CD14-positive monocyte (primary cell): ENCODE measurements around the gene SSBP3. TPM values are rescaled to one million over a fixed set of nuclear protein-coding genes. Genes with fewer than 3 reads are reported as not detected.
"Not testable (repeated sequence)": the region's sequence is repeated elsewhere in the genome, so short reads cannot be mapped to it uniquely, and the experiment has no call there.

Experiments
- DNase-seq, 3 donors: peaks; one replicate each; pipeline ENCODE4 v3.0.0-alpha.2; 2011 to 2022
- H2AFZ ChIP-seq: 2 replicates; pipeline ENCODE4 v1.6.0; 2012; ENCODE audit warnings: mild to moderate bottlenecking, low read depth, low read length, inconsistent platforms; ENCODE audit not compliant: insufficient read depth, poor library complexity, severe bottlenecking
- H3K27ac ChIP-seq, 2 donors: 1 replicate in 1 of 2; 2 replicates in 1 of 2; pipeline ENCODE4 v1.5.1; 2012 to 2013; ENCODE audit warnings: low read length in 2 of 2, control low read depth in 1 of 2, inconsistent platforms in 1 of 2, low read depth in 1 of 2, mild to moderate bottlenecking in 1 of 2
- H3K27me3 ChIP-seq, 2 donors: one replicate each; pipeline versions ENCODE4 v1.6.0 to v1.6.1; 2011 to 2013; ENCODE audit warnings: low read length in 2 of 2; ENCODE audit not compliant: control insufficient read depth in 2 of 2, insufficient read depth in 2 of 2
- H3K36me3 ChIP-seq, 2 donors: replicated peaks in 1 of 2; 1 replicate in 1 of 2; 2 replicates in 1 of 2; pipeline versions ENCODE4 v1.5.1 to v1.6.1; 2012 to 2013; ENCODE audit warnings: low read length in 2 of 2, control low read depth in 1 of 2, inconsistent platforms in 1 of 2, mild to moderate bottlenecking in 1 of 2; ENCODE audit not compliant: insufficient read depth in 2 of 2, control insufficient read depth in 1 of 2
- H3K4me1 ChIP-seq, 2 donors: 1 replicate in 1 of 2; 2 replicates in 1 of 2; pipeline versions ENCODE4 v1.5.1 to v1.6.1; 2012 to 2013; ENCODE audit warnings: low read length in 2 of 2, control low read depth in 1 of 2, inconsistent platforms in 1 of 2, mild to moderate bottlenecking in 1 of 2, moderate library complexity in 1 of 2; ENCODE audit not compliant: insufficient read depth in 2 of 2, control insufficient read depth in 1 of 2
- H3K4me2 ChIP-seq: replicated peaks from 2 replicates; pipeline ENCODE3; 2012; ENCODE audit warnings: low read length, moderate library complexity, mild to moderate bottlenecking; ENCODE audit not compliant: poor library complexity, severe bottlenecking; ENCODE audit errors: extremely low read depth
- H3K4me3 ChIP-seq, 3 experiments: fragments of 200-600 bp in 1 of 3; sonication (generic) in 1 of 3; replicated peaks in 1 of 3; 1 replicate in 2 of 3; 2 replicates in 1 of 3; pipeline ENCODE4 v1.5.1; 2011 to 2013; ENCODE audit warnings: low read length in 3 of 3, mild to moderate bottlenecking in 3 of 3, control low read depth in 2 of 3, low read depth in 2 of 3, inconsistent platforms in 1 of 3, moderate library complexity in 1 of 3
- H3K79me2 ChIP-seq: 2 replicates; pipeline ENCODE4 v1.6.0; 2012; ENCODE audit warnings: mild to moderate bottlenecking, control low read depth, inconsistent platforms, low read length, moderate library complexity; ENCODE audit not compliant: insufficient read depth
- H3K9ac ChIP-seq: 2 replicates; pipeline ENCODE4 v1.6.0; 2017; ENCODE audit warnings: low read length, mild to moderate bottlenecking; ENCODE audit not compliant: insufficient read depth, poor library complexity, severe bottlenecking
- H3K9me3 ChIP-seq, 2 donors: replicated peaks in 1 of 2; 1 replicate in 1 of 2; 2 replicates in 1 of 2; pipeline versions ENCODE4 v1.5.1 to v1.6.1; 2012 to 2013; ENCODE audit warnings: low read length in 2 of 2, control low read depth in 1 of 2; ENCODE audit not compliant: control insufficient read depth in 1 of 2, insufficient read depth in 1 of 2
- H4K20me1 ChIP-seq: 2 replicates; pipeline ENCODE4 v1.6.0; 2012; ENCODE audit warnings: mild to moderate bottlenecking, low read length, control low read depth, moderate library complexity; ENCODE audit not compliant: insufficient read depth
- H3K27ac Mint-ChIP-seq, 7 donors: one replicate each; pipeline ENCODE4 v1.8.0; 2020; ENCODE audit warnings: mild to moderate bottlenecking in 7 of 7, mixed read lengths in 7 of 7, moderate library complexity in 6 of 7, inconsistent platforms in 2 of 7
- H3K27me3 Mint-ChIP-seq, 3 donors: one replicate each; pipeline ENCODE4 v1.8.0; 2021 to 2022; ENCODE audit warnings: low read depth in 3 of 3, mild to moderate bottlenecking in 3 of 3, mixed read lengths in 3 of 3, moderate library complexity in 3 of 3, inconsistent platforms in 1 of 3
- H3K36me3 Mint-ChIP-seq, 2 donors: one replicate each; pipeline ENCODE4 v1.8.0; 2020; ENCODE audit warnings: mixed read lengths in 2 of 2, inconsistent platforms in 1 of 2, mild to moderate bottlenecking in 1 of 2
- H3K4me1 Mint-ChIP-seq: one replicate; pipeline ENCODE4 v1.8.0; 2020; ENCODE audit warnings: mild to moderate bottlenecking, mixed read lengths
- H3K4me3 Mint-ChIP-seq, 2 donors: one replicate each; pipeline ENCODE4 v1.8.0; 2020; ENCODE audit warnings: mild to moderate bottlenecking in 2 of 2, mixed read lengths in 2 of 2, moderate library complexity in 1 of 2
- H3K9me3 Mint-ChIP-seq, 7 donors: one replicate each; pipeline ENCODE4 v1.8.0; 2020 to 2022; ENCODE audit warnings: mixed read lengths in 7 of 7, mild to moderate bottlenecking in 6 of 7, moderate library complexity in 6 of 7, inconsistent platforms in 2 of 7
- WGBS: methylation state at CpG from one replicate; pipeline ENCODE4 v1.1.5; 2013; ENCODE audit warnings: missing lambda C conversion rate; ENCODE audit not compliant: insufficient coverage; 5-methylcytosine and 5-hydroxymethylcytosine counted together
- intact Hi-C, 2 donors: fragments of 100-400 bp; cut with micrococcal nuclease; formaldehyde crosslinking; loops; one replicate each; pipeline versions ENCODE4 v1.15.0 to v1.15.1; 2023
- polyA plus RNA-seq, 3 donors: library from polyadenylated mRNA; depleted of rRNA in 1 of 3; unstranded in 2 of 3; stranded (reverse) in 1 of 3; fragments of 300-500 nt in 2 of 3; fragments of >200 nt in 1 of 3; fragmentation: Illumina TruSeq in 2 of 3; gene quantifications; 1 replicate in 2 of 3; 2 replicates in 1 of 3; pipeline ENCODE4 v1.2.3, GENCODE V29; 2012 to 2021
- TF ChIP-seq, protein P1 (sequence below): fragments of 200-600 bp; IDR thresholded peaks from one replicate; pipeline ENCODE4 v1.8.0; 2022; ENCODE audit warnings: antibody characterized with exemption, mild to moderate bottlenecking

Gene SSBP3
- polyA plus RNA-seq, 3 donors, result 4.1 to 30.7 (median 4.3) TPM

GRCh38 chr1:54453022-54453421 lies 46.8 kb upstream of the SSBP3 start:
- no peak overlapping the region for H3K4me3 Mint-ChIP-seq
- H3K9me3 Mint-ChIP-seq, result peaks cover 14 to 27% (median 20%) of the 10 kb centered on the region in 7 donors
- no peak overlapping the region for H2AFZ ChIP-seq
- no peak overlapping the region for H3K27ac ChIP-seq
- no peak for DNase-seq
- TF ChIP-seq, protein P1, sequence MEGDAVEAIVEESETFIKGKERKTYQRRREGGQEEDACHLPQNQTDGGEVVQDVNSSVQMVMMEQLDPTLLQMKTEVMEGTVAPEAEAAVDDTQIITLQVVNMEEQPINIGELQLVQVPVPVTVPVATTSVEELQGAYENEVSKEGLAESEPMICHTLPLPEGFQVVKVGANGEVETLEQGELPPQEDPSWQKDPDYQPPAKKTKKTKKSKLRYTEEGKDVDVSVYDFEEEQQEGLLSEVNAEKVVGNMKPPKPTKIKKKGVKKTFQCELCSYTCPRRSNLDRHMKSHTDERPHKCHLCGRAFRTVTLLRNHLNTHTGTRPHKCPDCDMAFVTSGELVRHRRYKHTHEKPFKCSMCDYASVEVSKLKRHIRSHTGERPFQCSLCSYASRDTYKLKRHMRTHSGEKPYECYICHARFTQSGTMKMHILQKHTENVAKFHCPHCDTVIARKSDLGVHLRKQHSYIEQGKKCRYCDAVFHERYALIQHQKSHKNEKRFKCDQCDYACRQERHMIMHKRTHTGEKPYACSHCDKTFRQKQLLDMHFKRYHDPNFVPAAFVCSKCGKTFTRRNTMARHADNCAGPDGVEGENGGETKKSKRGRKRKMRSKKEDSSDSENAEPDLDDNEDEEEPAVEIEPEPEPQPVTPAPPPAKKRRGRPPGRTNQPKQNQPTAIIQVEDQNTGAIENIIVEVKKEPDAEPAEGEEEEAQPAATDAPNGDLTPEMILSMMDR, result no peak
- H3K4me3 ChIP-seq, result no peak overlapping the region
- H3K4me2 ChIP-seq, result no peak overlapping the region
- no peaks in the 10 kb centered on the region for H3K36me3 Mint-ChIP-seq
- peaks cover 0 to 8% (median 3%) of the 10 kb centered on the region in 3 donors for H3K27me3 Mint-ChIP-seq
- H3K27ac Mint-ChIP-seq, result no peak overlapping the region
- intact Hi-C loops, result no loop called here
- H3K9ac ChIP-seq, result no peak overlapping the region
- H3K36me3 ChIP-seq, result no peaks in the 10 kb centered on the region
- no peaks in the 10 kb centered on the region for H3K79me2 ChIP-seq
- no peaks in the 10 kb centered on the region for H4K20me1 ChIP-seq
- no peaks in the 10 kb centered on the region for H3K4me1 Mint-ChIP-seq
- no peaks in the 10 kb centered on the region for H3K4me1 ChIP-seq
- peaks cover 0 to 11% of the 10 kb centered on the region in 2 donors for H3K9me3 ChIP-seq
- 89% methylated on average over 1 of the region's 3 CpGs for WGBS
- H3K27me3 ChIP-seq, result no peaks in the 10 kb centered on the region

GRCh38 chr1:54449431-54449830 lies 43.2 kb upstream of the SSBP3 start:
- H3K4me1 ChIP-seq, H2AFZ ChIP-seq, H3K9ac ChIP-seq, H3K27me3 ChIP-seq, H4K20me1 ChIP-seq, H3K27me3 Mint-ChIP-seq, H3K27ac Mint-ChIP-seq, H3K27ac ChIP-seq, H3K4me3 ChIP-seq, DNase-seq, H3K36me3 Mint-ChIP-seq, H3K4me2 ChIP-seq, H3K79me2 ChIP-seq, H3K36me3 ChIP-seq, H3K4me1 Mint-ChIP-seq, intact Hi-C loops, H3K4me3 Mint-ChIP-seq: not testable (repeated sequence)
- H3K9me3 ChIP-seq, result peaks cover 0 to 11% of the 10 kb centered on the region in 2 donors
- H3K9me3 Mint-ChIP-seq, result peaks cover 16 to 31% (median 20%) of the 10 kb centered on the region in 7 donors
- 100% methylated on average over 3 of the region's 4 CpGs for WGBS

- intact Hi-C loops, result not testable (repeated sequence)
These were observed 42.6 kb upstream of the SSBP3 start for GRCh38 chr1:54448801-54449200.

DNA sequence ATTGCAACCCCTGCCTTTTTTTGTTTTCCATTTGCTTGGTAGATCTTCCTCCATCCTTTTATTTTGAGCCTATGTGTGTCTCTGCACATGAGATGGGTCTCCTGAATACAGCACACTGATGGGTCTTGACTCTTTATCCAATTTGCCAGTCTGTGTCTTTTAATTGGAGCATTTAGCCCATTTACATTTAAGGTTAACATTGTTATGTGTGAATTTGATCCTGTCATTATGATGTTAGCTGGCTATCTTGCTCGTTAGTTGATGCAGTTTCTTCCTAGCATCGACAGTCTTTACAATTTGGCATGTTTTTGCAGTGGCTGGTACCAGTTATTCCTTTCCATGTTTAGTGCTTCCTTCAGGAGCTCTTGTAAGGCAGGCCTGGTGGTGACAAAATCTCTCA lies 40.9 kb upstream of the SSBP3 start:
- no CpG with 5 or more reads among the region's 2 CpGs for WGBS
- H3K27me3 ChIP-seq, DNase-seq, H3K4me3 Mint-ChIP-seq, H3K4me1 ChIP-seq, H3K4me3 ChIP-seq, H3K36me3 ChIP-seq, H4K20me1 ChIP-seq, H3K4me2 ChIP-seq, H3K27ac Mint-ChIP-seq, H3K36me3 Mint-ChIP-seq, H3K27ac ChIP-seq, H3K9ac ChIP-seq, H3K4me1 Mint-ChIP-seq, H2AFZ ChIP-seq, H3K79me2 ChIP-seq, intact Hi-C loops, H3K27me3 Mint-ChIP-seq: not testable (repeated sequence)
- H3K9me3 Mint-ChIP-seq, result peaks cover 10 to 34% (median 20%) of the 10 kb centered on the region in 7 donors
- peaks cover 0 to 11% of the 10 kb centered on the region in 2 donors for H3K9me3 ChIP-seq

More at GRCh38 chr1:54448801-54449200, 42.6 kb upstream of the SSBP3 start:
- not testable (repeated sequence) for H3K27ac ChIP-seq, H2AFZ ChIP-seq, H4K20me1 ChIP-seq, H3K4me3 ChIP-seq, H3K79me2 ChIP-seq, H3K4me3 Mint-ChIP-seq, H3K9ac ChIP-seq, H3K36me3 Mint-ChIP-seq, H3K27me3 Mint-ChIP-seq, H3K27me3 ChIP-seq, H3K27ac Mint-ChIP-seq, H3K4me2 ChIP-seq, H3K4me1 ChIP-seq, H3K36me3 ChIP-seq, DNase-seq, H3K4me1 Mint-ChIP-seq
- no CpG with 5 or more reads among the region's 8 CpGs for WGBS
- peaks cover 0 to 11% of the 10 kb centered on the region in 2 donors for H3K9me3 ChIP-seq
- peaks cover 16 to 34% (median 21%) of the 10 kb centered on the region in 7 donors for H3K9me3 Mint-ChIP-seq
